HEK293 (cell line): ENCODE results near the gene SPINK2.
A peak's percentile ranks its signal among the peaks of the same experiment; 100 is the strongest.

Source experiments
- CTCF ChIA-PET: fragments of 350-600 bp; formaldehyde crosslinking; extraction: SDS; loops from one replicate; lab custom pipeline; 2021; ENCODE audit warnings: antibody characterized with exemption; lab: Yijun Ruan, JAX
- POLR2A ChIA-PET: fragments of 300-600 bp; formaldehyde crosslinking; extraction: SDS; loops from one replicate; lab custom pipeline; 2020; ENCODE audit warnings: antibody characterized with exemption, inconsistent platforms; lab: Yijun Ruan, JAX
- H3K27ac ChIP-seq: fragments of 200-500 bp; sonication (Bioruptor generic); 2 replicates; pipeline ENCODE4 v1.5.1; 2014; ENCODE audit warnings: low read depth, low read length, control low read depth, inconsistent platforms; ENCODE audit errors: extremely low read depth
- H3K36me3 ChIP-seq, 2 experiments: fragments of 200-500 bp in 1 of 2; sonication (Bioruptor generic) in 1 of 2; 1 replicate in 1 of 2; 2 replicates in 1 of 2; pipeline ENCODE4 v1.5.1; 2014 to 2017; ENCODE audit warnings: inconsistent platforms in 2 of 2, low read length in 2 of 2; ENCODE audit not compliant: control insufficient read depth in 2 of 2, insufficient read depth in 1 of 2
- H3K4me1 ChIP-seq: fragments of 200-500 bp; sonication (Bioruptor generic); 2 replicates; pipeline ENCODE4 v1.5.1; 2014; ENCODE audit warnings: mild to moderate bottlenecking, low read length, inconsistent platforms; ENCODE audit not compliant: control insufficient read depth, insufficient read depth
- H3K4me3 ChIP-seq: 2 replicates; pipeline ENCODE4 v1.5.1; 2011; ENCODE audit warnings: low read depth, mild to moderate bottlenecking, control low read depth, low read length, moderate library complexity
- H3K9me3 ChIP-seq: fragments of 200-500 bp; sonication (Bioruptor generic); 2 replicates; pipeline ENCODE4 v1.5.1; 2014; ENCODE audit warnings: low read depth, low read length, inconsistent platforms; ENCODE audit not compliant: control insufficient read depth, insufficient read depth
- BCL11B ChIP-seq: fragments of 450-650 bp; formaldehyde crosslinking; IDR thresholded peaks from 2 replicates; pipeline ENCODE4 v1.5.1; 2016; ENCODE audit warnings: low read depth, missing biosample characterization, missing genetic modification characterization
- OSR2 ChIP-seq: fragments of 450-650 bp; formaldehyde crosslinking; IDR thresholded peaks from 2 replicates; pipeline ENCODE4 v1.5.1; 2016; ENCODE audit warnings: missing biosample characterization, missing genetic modification characterization
- YY1 ChIP-seq: fragments of 450-650 bp; formaldehyde crosslinking; IDR thresholded peaks from 2 replicates; pipeline ENCODE4 v1.5.1; 2018; ENCODE audit warnings: missing biosample characterization, missing genetic modification characterization
- ZBTB48 ChIP-seq: fragments of 450-650 bp; formaldehyde crosslinking; IDR thresholded peaks from 2 replicates; pipeline ENCODE4 v1.5.1; 2016; ENCODE audit warnings: missing biosample characterization, missing genetic modification characterization
- ZFHX2 ChIP-seq: fragments of 450-650 bp; formaldehyde crosslinking; conservative IDR thresholded peaks from 2 replicates; pipeline ENCODE4 v1.5.1; 2016; ENCODE audit warnings: missing biosample characterization, missing genetic modification characterization
- ZIC2 ChIP-seq: fragments of 450-650 bp; formaldehyde crosslinking; IDR thresholded peaks from 2 replicates; pipeline ENCODE4 v1.5.1; 2016; ENCODE audit warnings: missing biosample characterization, missing genetic modification characterization
- ZNF114 ChIP-seq: fragments of 450-650 bp; formaldehyde crosslinking; IDR thresholded peaks from 2 replicates; pipeline ENCODE4 v1.5.0; 2017; ENCODE audit warnings: missing biosample characterization, missing genetic modification characterization
- ZNF133 ChIP-seq: fragments of 450-650 bp; formaldehyde crosslinking; IDR thresholded peaks from 2 replicates; pipeline ENCODE4 v1.5.1; 2016; ENCODE audit warnings: missing biosample characterization, missing genetic modification characterization
- ZNF155 ChIP-seq: fragments of 450-650 bp; formaldehyde crosslinking; IDR thresholded peaks from 2 replicates; pipeline ENCODE4 v1.5.1; 2016; ENCODE audit warnings: missing biosample characterization, missing genetic modification characterization
- ZNF19 ChIP-seq: fragments of 450-650 bp; formaldehyde crosslinking; IDR thresholded peaks from 2 replicates; pipeline ENCODE4; 2016; ENCODE audit warnings: missing biosample characterization, missing genetic modification characterization, low read depth
- ZNF311 ChIP-seq: fragments of 450-650 bp; formaldehyde crosslinking; IDR thresholded peaks from 2 replicates; pipeline ENCODE4 v1.5.1; 2017; ENCODE audit warnings: missing biosample characterization, missing genetic modification characterization, borderline replicate concordance
- ZNF366 ChIP-seq: fragments of 450-650 bp; formaldehyde crosslinking; conservative IDR thresholded peaks from 2 replicates; pipeline ENCODE4 v1.5.1; 2016; ENCODE audit warnings: missing biosample characterization, missing genetic modification characterization
- ZNF560 ChIP-seq: fragments of 450-650 bp; formaldehyde crosslinking; IDR thresholded peaks from 2 replicates; pipeline ENCODE4 v1.5.1; 2017; ENCODE audit warnings: missing biosample characterization, missing genetic modification characterization, borderline replicate concordance
- ZNF585B ChIP-seq: fragments of 450-650 bp; formaldehyde crosslinking; IDR thresholded peaks from 2 replicates; pipeline ENCODE4 v1.5.1; 2016; ENCODE audit warnings: missing biosample characterization, missing genetic modification characterization
- ZNF600 ChIP-seq: fragments of 450-650 bp; formaldehyde crosslinking; IDR thresholded peaks from 2 replicates; pipeline ENCODE4 v1.5.1; 2016; ENCODE audit warnings: missing biosample characterization, missing genetic modification characterization
- ZNF610 ChIP-seq: fragments of 450-650 bp; formaldehyde crosslinking; IDR thresholded peaks from 2 replicates; pipeline ENCODE4 v1.5.1; 2016; ENCODE audit warnings: missing biosample characterization, missing genetic modification characterization, borderline replicate concordance
- ZNF629 ChIP-seq: fragments of 450-650 bp; formaldehyde crosslinking; IDR thresholded peaks from 2 replicates; pipeline ENCODE4 v1.5.1; 2017; ENCODE audit warnings: missing biosample characterization, missing genetic modification characterization
- ZNF658 ChIP-seq: fragments of 450-650 bp; formaldehyde crosslinking; IDR thresholded peaks from 2 replicates; pipeline ENCODE4; 2016; ENCODE audit warnings: missing biosample characterization, missing genetic modification characterization
- ZNF747 ChIP-seq: fragments of 450-650 bp; formaldehyde crosslinking; IDR thresholded peaks from 2 replicates; pipeline ENCODE4 v1.5.1; 2016; ENCODE audit warnings: missing biosample characterization, missing genetic modification characterization
- ZNF776 ChIP-seq: fragments of 450-650 bp; formaldehyde crosslinking; IDR thresholded peaks from 2 replicates; pipeline ENCODE4 v1.5.0; 2017; ENCODE audit warnings: missing biosample characterization, missing genetic modification characterization, borderline replicate concordance
- TF ChIP-seq, protein P1 (sequence below): fragments of 450-650 bp; formaldehyde crosslinking; IDR thresholded peaks from 2 replicates; pipeline ENCODE4 v1.5.1; 2016; ENCODE audit warnings: missing biosample characterization, missing genetic modification characterization
- TF ChIP-seq, protein P2 (sequence below): fragments of 450-650 bp; formaldehyde crosslinking; IDR thresholded peaks from 2 replicates; pipeline ENCODE4 v1.5.1; 2016; ENCODE audit warnings: missing biosample characterization, missing genetic modification characterization, borderline replicate concordance
- TF ChIP-seq, protein P3 (sequence below): fragments of 450-650 bp; formaldehyde crosslinking; IDR thresholded peaks from 2 replicates; pipeline ENCODE4 v1.5.1; 2016; ENCODE audit warnings: missing biosample characterization, missing genetic modification characterization
- TF ChIP-seq, protein P4 (sequence below): fragments of 450-650 bp; formaldehyde crosslinking; IDR thresholded peaks from 2 replicates; pipeline ENCODE4 v1.5.1; 2016; ENCODE audit warnings: missing biosample characterization, missing genetic modification characterization

SPINK2 gene, protein sequence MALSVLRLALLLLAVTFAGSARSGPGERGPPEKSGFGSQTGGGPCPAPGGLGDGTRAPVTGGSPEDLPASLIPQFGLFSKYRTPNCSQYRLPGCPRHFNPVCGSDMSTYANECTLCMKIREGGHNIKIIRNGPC

DNA sequence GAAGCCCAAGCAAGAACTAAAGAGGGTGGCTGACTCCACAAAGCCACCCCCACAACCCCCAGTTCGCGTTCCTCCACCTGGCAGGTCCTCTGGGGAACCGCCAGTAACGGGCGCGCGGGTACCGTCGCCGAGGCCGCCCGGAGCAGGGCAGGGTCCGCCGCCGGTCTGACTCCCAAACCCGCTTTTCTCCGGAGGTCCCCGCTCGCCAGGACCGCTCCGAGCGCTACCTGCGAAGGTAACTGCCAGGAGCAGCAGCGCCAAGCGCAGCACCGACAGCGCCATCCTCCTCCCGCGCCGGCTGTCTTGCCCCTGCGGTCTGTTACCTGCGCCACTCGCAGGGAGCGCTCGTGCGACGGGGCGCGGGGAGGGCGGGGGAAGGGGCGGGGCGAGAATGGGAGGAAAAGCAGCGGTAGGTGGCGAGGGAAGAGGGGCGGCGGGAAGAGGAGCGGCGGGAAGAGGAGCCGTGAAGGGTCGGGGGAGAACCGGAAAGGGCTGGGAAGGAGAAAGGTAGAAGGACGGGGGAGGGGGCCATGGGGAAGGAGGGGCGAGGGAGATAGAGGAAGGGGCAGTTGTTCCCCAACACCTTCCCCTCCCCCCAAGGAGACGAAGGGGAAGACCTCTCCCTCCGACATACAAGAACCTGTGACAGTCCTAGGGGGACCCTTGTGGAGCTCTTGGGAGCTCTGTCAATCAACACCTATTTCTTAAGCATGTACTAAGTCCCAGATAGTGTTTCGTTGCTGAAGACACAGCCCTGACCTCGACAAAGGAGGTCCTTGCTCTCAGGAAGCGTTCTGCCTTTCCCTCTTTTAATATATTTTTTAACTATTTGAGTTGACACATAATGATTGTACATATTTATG is at the start of gene SPINK2:
TSS of gene SPINK2 (minus strand) at position 321 of the 863 bp plus-strand sequence. CDS start at position 282, 39 bp downstream.
- Histone ChIP-seq H3K4me1 (no peaks in the 10 kb centered on the region), H3K9me3 (no peaks in the 10 kb centered on the region), H3K4me3 (peak within 1 kb of the TSS; percentile 46), H3K36me3 (no peaks in the 10 kb centered on the region), H3K27ac (no peak within 1 kb of the TSS)
- ChIA-PET POLR2A (interaction anchor here (1.0 kb wide), 1 partner anchor 434 kb away, joined by 3 read pairs; the partner anchor contains the start of gene AASDH), CTCF (no interaction called here)
- TF ChIP-seq ZNF585B (tag by site-specific recombination) (no peak), ZNF133 (tag by site-specific recombination) (no peak), BCL11B (tag by site-specific recombination) (no peak), OSR2 (tag by site-specific recombination) (no peak), ZNF114 (tag by site-specific recombination) (no peak), ZNF560 (tag by site-specific recombination) (no peak), ZNF155 (tag by site-specific recombination) (no peak), ZIC2 (tag by site-specific recombination) (no peak), ZNF600 (tag by site-specific recombination) (peak; percentile 66), ZNF366 (tag by site-specific recombination) (peak; percentile 58; the same call in 1 of the 2 replicates), ZNF776 (tag by site-specific recombination) (no peak), ZBTB48 (no peak), ZNF610 (tag by site-specific recombination) (no peak; the same call in 1 of the 2 replicates), ZNF747 (no peak), YY1 (tag by site-specific recombination) (no peak), ZNF311 (tag by site-specific recombination) (no peak), ZNF658 (tag by site-specific recombination) (no peak), ZNF19 (no peak), ZNF629 (tag by site-specific recombination) (no peak), ZFHX2 (tag by site-specific recombination) (no peak)
- TF ChIP-seq, protein P1, sequence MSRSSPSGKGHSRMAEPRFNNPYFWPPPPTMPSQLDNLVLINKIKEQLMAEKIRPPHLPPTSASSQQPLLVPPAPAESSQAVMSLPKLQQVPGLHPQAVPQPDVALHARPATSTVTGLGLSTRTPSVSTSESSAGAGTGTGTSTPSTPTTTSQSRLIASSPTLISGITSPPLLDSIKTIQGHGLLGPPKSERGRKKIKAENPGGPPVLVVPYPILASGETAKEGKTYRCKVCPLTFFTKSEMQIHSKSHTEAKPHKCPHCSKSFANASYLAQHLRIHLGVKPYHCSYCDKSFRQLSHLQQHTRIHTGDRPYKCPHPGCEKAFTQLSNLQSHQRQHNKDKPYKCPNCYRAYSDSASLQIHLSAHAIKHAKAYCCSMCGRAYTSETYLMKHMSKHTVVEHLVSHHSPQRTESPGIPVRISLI (tag by site-specific recombination), result no peak
- TF ChIP-seq, protein P2, sequence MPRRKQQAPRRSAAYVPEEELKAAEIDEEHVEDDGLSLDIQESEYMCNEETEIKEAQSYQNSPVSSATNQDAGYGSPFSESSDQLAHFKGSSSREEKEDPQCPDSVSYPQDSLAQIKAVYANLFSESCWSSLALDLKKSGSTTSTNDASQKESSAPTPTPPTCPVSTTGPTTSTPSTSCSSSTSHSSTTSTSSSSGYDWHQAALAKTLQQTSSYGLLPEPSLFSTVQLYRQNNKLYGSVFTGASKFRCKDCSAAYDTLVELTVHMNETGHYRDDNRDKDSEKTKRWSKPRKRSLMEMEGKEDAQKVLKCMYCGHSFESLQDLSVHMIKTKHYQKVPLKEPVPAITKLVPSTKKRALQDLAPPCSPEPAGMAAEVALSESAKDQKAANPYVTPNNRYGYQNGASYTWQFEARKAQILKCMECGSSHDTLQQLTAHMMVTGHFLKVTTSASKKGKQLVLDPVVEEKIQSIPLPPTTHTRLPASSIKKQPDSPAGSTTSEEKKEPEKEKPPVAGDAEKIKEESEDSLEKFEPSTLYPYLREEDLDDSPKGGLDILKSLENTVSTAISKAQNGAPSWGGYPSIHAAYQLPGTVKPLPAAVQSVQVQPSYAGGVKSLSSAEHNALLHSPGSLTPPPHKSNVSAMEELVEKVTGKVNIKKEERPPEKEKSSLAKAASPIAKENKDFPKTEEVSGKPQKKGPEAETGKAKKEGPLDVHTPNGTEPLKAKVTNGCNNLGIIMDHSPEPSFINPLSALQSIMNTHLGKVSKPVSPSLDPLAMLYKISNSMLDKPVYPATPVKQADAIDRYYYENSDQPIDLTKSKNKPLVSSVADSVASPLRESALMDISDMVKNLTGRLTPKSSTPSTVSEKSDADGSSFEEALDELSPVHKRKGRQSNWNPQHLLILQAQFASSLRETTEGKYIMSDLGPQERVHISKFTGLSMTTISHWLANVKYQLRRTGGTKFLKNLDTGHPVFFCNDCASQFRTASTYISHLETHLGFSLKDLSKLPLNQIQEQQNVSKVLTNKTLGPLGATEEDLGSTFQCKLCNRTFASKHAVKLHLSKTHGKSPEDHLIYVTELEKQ (tag by site-specific recombination), result no peak
- TF ChIP-seq, protein P3, sequence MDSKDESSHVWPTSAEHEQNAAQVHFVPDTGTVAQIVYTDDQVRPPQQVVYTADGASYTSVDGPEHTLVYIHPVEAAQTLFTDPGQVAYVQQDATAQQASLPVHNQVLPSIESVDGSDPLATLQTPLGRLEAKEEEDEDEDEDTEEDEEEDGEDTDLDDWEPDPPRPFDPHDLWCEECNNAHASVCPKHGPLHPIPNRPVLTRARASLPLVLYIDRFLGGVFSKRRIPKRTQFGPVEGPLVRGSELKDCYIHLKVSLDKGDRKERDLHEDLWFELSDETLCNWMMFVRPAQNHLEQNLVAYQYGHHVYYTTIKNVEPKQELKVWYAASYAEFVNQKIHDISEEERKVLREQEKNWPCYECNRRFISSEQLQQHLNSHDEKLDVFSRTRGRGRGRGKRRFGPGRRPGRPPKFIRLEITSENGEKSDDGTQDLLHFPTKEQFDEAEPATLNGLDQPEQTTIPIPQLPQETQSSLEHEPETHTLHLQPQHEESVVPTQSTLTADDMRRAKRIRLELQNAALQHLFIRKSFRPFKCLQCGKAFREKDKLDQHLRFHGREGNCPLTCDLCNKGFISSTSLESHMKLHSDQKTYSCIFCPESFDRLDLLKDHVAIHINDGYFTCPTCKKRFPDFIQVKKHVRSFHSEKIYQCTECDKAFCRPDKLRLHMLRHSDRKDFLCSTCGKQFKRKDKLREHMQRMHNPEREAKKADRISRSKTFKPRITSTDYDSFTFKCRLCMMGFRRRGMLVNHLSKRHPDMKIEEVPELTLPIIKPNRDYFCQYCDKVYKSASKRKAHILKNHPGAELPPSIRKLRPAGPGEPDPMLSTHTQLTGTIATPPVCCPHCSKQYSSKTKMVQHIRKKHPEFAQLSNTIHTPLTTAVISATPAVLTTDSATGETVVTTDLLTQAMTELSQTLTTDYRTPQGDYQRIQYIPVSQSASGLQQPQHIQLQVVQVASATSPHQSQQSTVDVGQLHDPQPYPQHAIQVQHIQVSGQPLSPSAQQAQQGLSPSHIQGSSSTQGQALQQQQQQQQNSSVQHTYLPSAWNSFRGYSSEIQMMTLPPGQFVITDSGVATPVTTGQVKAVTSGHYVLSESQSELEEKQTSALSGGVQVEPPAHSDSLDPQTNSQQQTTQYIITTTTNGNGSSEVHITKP, result peak; percentile 94
- TF ChIP-seq, protein P4, sequence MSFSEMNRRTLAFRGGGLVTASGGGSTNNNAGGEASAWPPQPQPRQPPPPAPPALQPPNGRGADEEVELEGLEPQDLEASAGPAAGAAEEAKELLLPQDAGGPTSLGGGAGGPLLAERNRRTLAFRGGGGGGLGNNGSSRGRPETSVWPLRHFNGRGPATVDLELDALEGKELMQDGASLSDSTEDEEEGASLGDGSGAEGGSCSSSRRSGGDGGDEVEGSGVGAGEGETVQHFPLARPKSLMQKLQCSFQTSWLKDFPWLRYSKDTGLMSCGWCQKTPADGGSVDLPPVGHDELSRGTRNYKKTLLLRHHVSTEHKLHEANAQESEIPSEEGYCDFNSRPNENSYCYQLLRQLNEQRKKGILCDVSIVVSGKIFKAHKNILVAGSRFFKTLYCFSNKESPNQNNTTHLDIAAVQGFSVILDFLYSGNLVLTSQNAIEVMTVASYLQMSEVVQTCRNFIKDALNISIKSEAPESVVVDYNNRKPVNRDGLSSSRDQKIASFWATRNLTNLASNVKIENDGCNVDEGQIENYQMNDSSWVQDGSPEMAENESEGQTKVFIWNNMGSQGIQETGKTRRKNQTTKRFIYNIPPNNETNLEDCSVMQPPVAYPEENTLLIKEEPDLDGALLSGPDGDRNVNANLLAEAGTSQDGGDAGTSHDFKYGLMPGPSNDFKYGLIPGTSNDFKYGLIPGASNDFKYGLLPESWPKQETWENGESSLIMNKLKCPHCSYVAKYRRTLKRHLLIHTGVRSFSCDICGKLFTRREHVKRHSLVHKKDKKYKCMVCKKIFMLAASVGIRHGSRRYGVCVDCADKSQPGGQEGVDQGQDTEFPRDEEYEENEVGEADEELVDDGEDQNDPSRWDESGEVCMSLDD (tag by site-specific recombination), result 0 out of 2 replicates have a peak, but pooled peaks have one; percentile 14
